ENCODE results near the gene CDK6.

- no peak for TF ChIP-seq POLR2A (IDR thresholded peaks at IDR 0.05)
- TF ChIP-seq, protein P1, sequence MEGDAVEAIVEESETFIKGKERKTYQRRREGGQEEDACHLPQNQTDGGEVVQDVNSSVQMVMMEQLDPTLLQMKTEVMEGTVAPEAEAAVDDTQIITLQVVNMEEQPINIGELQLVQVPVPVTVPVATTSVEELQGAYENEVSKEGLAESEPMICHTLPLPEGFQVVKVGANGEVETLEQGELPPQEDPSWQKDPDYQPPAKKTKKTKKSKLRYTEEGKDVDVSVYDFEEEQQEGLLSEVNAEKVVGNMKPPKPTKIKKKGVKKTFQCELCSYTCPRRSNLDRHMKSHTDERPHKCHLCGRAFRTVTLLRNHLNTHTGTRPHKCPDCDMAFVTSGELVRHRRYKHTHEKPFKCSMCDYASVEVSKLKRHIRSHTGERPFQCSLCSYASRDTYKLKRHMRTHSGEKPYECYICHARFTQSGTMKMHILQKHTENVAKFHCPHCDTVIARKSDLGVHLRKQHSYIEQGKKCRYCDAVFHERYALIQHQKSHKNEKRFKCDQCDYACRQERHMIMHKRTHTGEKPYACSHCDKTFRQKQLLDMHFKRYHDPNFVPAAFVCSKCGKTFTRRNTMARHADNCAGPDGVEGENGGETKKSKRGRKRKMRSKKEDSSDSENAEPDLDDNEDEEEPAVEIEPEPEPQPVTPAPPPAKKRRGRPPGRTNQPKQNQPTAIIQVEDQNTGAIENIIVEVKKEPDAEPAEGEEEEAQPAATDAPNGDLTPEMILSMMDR (IDR thresholded peaks at IDR 0.05 in 4 of 5, conservative IDR thresholded peaks at IDR 0.05 in 1 of 5) = no peak
Observed at GRCh38 chr7:92621561-92622023, 214.8 kb downstream of the CDK6 start.
